Measurements from ENCODE around the gene GRIK4. TPM values are rescaled to one million over a fixed set of nuclear protein-coding genes. Genes with fewer than 3 reads are reported as not detected.

The GRIK4 gene
- total and polyA plus RNA-seq, 2 of the 4 experiments (the other 2 are of a cell fraction): 0.18 to 0.38 TPM

DNA sequence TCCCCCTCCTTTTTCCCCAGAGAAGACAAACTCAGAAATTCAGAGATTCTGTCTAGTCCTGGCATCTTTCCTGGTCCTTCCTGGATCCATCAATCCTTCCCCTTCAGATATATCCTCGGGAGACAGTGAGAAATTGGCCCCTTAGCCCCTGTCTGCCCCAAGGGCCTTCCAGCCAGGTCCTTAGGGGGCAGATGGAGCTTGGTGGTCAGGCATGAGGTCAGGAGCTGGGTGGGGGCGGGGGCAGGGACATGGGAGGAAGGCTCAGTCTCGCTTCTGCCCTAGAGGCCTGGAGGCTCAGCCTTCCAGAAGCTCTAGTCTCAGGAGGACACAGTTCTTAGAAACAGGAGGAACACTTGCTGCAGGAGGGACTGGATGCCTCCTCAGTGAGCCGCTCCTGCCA lies 304.6 kb downstream of the GRIK4 start:
- no peak overlapping the region for H3K4me3 ChIP-seq (ENCODE audit: insufficient read depth, low read depth, low read length)
- WGBS, 2 experiments (ENCODE audit: extremely low coverage in 2 of 2, insufficient read length in 1 of 2): no CpG with 5 or more reads among the region's 4 CpGs
- ChIA-PET CTCF (no interaction called here), POLR2A (ENCODE audit: unreplicated experiment) (interaction anchor here (0.5 kb wide), 1 partner anchor 17 kb away, joined by 3 read pairs; no protein-coding TSS in a partner anchor)
- no peak overlapping the region for H2AK5ac ChIP-seq (ENCODE audit: low read depth, low read length)
- H3K23ac ChIP-seq (ENCODE audit: low read depth, low read length): no peak overlapping the region
- no peak overlapping the region for H3K18ac ChIP-seq (ENCODE audit: low read depth, low read length)
- no peaks in the 10 kb centered on the region for H3K4me1 ChIP-seq (ENCODE audit: control insufficient read depth, insufficient read depth, low read length)
- H2AFZ ChIP-seq (replicated peaks; ENCODE audit: low read length, poor library complexity): no peak overlapping the region
- no peak overlapping the region for H4K8ac ChIP-seq (ENCODE audit: low read depth in 2 of 2, low read length in 2 of 2)
- H3K36me3 ChIP-seq (ENCODE audit: control insufficient read depth, insufficient read depth, low read length): no peaks in the 10 kb centered on the region
- H3K27me3 ChIP-seq (ENCODE audit: control insufficient read depth, insufficient read depth, low read length): peaks cover 34% of the 10 kb centered on the region
- no peaks in the 10 kb centered on the region for H4K20me1 ChIP-seq (ENCODE audit: insufficient read depth, low read length)
- no peak overlapping the region for H3K27ac ChIP-seq (ENCODE audit: insufficient read depth, low read length)
- no peak overlapping the region for H2BK120ac ChIP-seq (ENCODE audit: low read depth, low read length)
- H3K9ac ChIP-seq (ENCODE audit: low read depth, low read length): no peak overlapping the region
- dilution Hi-C loops (cut with HindIII; ENCODE audit: low sequenced_read_pairs, unreplicated experiment) (no loop called here), intact Hi-C loops (cut with micrococcal nuclease) (loop anchor here (10.0 kb wide), 1 partner anchor 1111 kb away; no protein-coding TSS in a partner anchor), in situ Hi-C loops (cut with MboI; ENCODE audit: low sequenced_read_pairs) (no loop called here)
- no TSS peak for BruUV-seq (replicated peaks)
- no peak overlapping the region for H2BK5ac ChIP-seq (ENCODE audit: low read depth, low read length, poor library complexity, severe bottlenecking)
- no peak overlapping the region for H4K5ac ChIP-seq (ENCODE audit: low read depth, low read length)
- no peak for ATAC-seq (ENCODE audit: low read depth)
- no peak overlapping the region for H2BK15ac ChIP-seq (ENCODE audit: low read depth, low read length)
- H3K9me1 ChIP-seq (ENCODE audit: insufficient read depth, low read length): no peaks in the 10 kb centered on the region
- H3K4me2 ChIP-seq (ENCODE audit: low read depth, low read length): no peak overlapping the region
- H2BK20ac ChIP-seq (ENCODE audit: low read depth, low read length): no peak overlapping the region
- no peak overlapping the region for H3K4ac ChIP-seq (ENCODE audit: low read depth, low read length)
- H2AK9ac ChIP-seq (replicated peaks; ENCODE audit: low read depth, low read length, poor library complexity): no peak overlapping the region
- no peaks in the 10 kb centered on the region for H3K79me1 ChIP-seq (ENCODE audit: low read depth in 1 of 2, low read length in 2 of 2)
- no peak overlapping the region for H3K14ac ChIP-seq (replicated peaks; ENCODE audit: low read depth, low read length)
- TF ChIP-seq, protein P1, sequence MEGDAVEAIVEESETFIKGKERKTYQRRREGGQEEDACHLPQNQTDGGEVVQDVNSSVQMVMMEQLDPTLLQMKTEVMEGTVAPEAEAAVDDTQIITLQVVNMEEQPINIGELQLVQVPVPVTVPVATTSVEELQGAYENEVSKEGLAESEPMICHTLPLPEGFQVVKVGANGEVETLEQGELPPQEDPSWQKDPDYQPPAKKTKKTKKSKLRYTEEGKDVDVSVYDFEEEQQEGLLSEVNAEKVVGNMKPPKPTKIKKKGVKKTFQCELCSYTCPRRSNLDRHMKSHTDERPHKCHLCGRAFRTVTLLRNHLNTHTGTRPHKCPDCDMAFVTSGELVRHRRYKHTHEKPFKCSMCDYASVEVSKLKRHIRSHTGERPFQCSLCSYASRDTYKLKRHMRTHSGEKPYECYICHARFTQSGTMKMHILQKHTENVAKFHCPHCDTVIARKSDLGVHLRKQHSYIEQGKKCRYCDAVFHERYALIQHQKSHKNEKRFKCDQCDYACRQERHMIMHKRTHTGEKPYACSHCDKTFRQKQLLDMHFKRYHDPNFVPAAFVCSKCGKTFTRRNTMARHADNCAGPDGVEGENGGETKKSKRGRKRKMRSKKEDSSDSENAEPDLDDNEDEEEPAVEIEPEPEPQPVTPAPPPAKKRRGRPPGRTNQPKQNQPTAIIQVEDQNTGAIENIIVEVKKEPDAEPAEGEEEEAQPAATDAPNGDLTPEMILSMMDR (conservative IDR thresholded peaks at IDR 0.05; ENCODE audit: low read depth, low read length): no peak
- TF ChIP-seq RAD21 (IDR thresholded peaks at IDR 0.05; ENCODE audit: low read length): no peak
- no peak for TF ChIP-seq CEBPB (IDR thresholded peaks at IDR 0.05; ENCODE audit: low read depth, low read length)
- TF ChIP-seq FOS (IDR thresholded peaks at IDR 0.05; ENCODE audit: low read depth, low read length): no peak
- no peak for TF ChIP-seq RCOR1 (IDR thresholded peaks at IDR 0.05; ENCODE audit: insufficient replicate concordance, low read length)
- no peak for TF ChIP-seq BHLHE40 (IDR thresholded peaks at IDR 0.05; ENCODE audit: low read depth, low read length)
- no peak for TF ChIP-seq NFE2L2 (IDR thresholded peaks at IDR 0.05; ENCODE audit: low read depth, low read length)
- no peak for TF ChIP-seq CHD1 (IDR thresholded peaks at IDR 0.05; ENCODE audit: low read depth, low read length)
- TF ChIP-seq MXI1 (IDR thresholded peaks at IDR 0.05; ENCODE audit: borderline replicate concordance, low read depth, low read length): no peak
- TF ChIP-seq, protein P2, sequence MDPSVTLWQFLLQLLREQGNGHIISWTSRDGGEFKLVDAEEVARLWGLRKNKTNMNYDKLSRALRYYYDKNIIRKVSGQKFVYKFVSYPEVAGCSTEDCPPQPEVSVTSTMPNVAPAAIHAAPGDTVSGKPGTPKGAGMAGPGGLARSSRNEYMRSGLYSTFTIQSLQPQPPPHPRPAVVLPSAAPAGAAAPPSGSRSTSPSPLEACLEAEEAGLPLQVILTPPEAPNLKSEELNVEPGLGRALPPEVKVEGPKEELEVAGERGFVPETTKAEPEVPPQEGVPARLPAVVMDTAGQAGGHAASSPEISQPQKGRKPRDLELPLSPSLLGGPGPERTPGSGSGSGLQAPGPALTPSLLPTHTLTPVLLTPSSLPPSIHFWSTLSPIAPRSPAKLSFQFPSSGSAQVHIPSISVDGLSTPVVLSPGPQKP (IDR thresholded peaks at IDR 0.05; ENCODE audit: borderline replicate concordance, low read depth, low read length): no peak
- no peak for TF ChIP-seq SMC3 (IDR thresholded peaks at IDR 0.05; ENCODE audit: low read depth, low read length)
- TF ChIP-seq MAFK (IDR thresholded peaks at IDR 0.05; ENCODE audit: low read depth, low read length): no peak
- no peak for TF ChIP-seq MAZ (IDR thresholded peaks at IDR 0.05; ENCODE audit: borderline replicate concordance, low read depth, low read length)
- no peak for TF ChIP-seq POLR2A (IDR thresholded peaks at IDR 0.05; ENCODE audit: low read depth, low read length)
- no peak for TF ChIP-seq RFX5 (IDR thresholded peaks at IDR 0.05; ENCODE audit: low read depth, low read length)
- TF ChIP-seq, protein P3, sequence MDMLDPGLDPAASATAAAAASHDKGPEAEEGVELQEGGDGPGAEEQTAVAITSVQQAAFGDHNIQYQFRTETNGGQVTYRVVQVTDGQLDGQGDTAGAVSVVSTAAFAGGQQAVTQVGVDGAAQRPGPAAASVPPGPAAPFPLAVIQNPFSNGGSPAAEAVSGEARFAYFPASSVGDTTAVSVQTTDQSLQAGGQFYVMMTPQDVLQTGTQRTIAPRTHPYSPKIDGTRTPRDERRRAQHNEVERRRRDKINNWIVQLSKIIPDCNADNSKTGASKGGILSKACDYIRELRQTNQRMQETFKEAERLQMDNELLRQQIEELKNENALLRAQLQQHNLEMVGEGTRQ (IDR thresholded peaks at IDR 0.05; ENCODE audit: low read depth, low read length): no peak
- no peak overlapping the region for H3K56ac ChIP-seq (ENCODE audit: extremely low read depth, insufficient read depth, low read length)
- DNase-seq: no peak
- H4K91ac ChIP-seq (ENCODE audit: insufficient read depth, low read depth, low read length): no peak overlapping the region
- H3K9me3 ChIP-seq (ENCODE audit: control insufficient read depth, insufficient read depth, low read length): no peaks in the 10 kb centered on the region
